ENCODE results near the gene CITED2. TPM values are rescaled to one million over a fixed set of nuclear protein-coding genes. Genes with fewer than 3 reads are reported as not detected.

Gene CITED2
- total RNA-seq, 1 experiment from 2014 or later, result 63.4 TPM

DNA sequence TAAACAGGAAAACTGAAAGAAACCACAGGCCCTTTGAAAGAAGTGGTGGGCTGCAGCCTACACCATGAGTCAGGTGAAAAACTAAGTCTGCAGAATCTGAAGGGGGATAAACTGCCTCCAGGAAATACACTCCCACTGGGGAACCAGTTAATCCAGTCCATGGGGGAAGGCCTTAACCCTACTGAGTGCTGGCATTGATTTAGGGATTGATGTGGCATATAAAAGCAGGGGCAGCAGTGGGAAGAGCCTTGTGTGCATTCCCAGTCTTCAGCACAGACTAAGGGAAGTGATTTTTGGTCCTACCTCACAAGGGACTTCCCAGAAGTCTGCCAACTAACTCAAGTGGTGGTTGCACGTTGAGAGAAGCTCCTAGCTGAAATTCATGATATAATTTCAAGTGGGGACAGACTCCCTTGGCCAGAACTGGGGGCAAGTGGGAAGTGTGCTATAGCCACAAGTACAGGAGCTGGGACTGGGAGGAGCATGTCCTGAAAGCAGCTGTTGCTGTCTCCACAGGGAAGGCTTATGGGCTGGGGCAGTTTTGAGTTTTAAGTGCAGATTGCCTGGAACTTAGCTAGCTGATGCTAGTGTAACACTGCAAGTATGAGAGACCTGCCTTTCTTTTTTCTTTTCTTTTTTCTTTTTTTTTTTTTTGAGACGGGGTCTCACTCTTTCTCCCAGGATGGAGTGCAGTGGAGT, 31.2 kb downstream of the CITED2 start (continued):
- no peak for TF ChIP-seq ELF4 (CRISPR knock-in tag; IDR thresholded peaks at IDR 0.05; ENCODE audit: low read depth)

DNA sequence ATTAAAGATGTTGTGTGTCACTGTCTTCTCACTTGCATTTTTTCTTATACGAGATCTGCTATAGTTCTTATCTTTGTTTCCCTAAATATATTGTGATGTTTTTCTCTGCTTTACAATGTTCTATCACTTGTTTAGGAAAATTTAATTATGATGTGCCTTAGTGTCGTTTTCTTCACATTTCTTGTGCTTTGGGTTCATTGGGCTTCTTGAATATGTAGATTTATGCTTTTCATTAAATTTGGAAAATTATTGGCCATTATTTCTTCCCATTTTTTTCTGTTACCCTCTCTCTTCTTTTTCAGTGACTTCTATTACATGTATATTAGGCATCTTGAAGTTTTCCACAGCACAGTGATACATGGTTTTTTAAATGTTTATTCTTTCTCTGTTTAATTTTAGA, 33.4 kb downstream of the CITED2 start:
- H3K36me3 Mint-ChIP-seq, result no peaks in the 10 kb centered on the region
- no peaks in the 10 kb centered on the region for H3K27me3 Mint-ChIP-seq (ENCODE audit: low read depth)
- DNase-seq (ENCODE audit: low spot score), result no peak
- H3K27ac Mint-ChIP-seq, result no peak overlapping the region
- no peak for ATAC-seq
- H3K9me3 Mint-ChIP-seq, result peaks cover 8% of the 10 kb centered on the region
- no peak overlapping the region for H3K4me3 Mint-ChIP-seq
- POLR2A ChIA-PET, result no interaction called here
- TF ChIP-seq NR1H2 (CRISPR knock-in tag; IDR thresholded peaks at IDR 0.05), result no peak
- TF ChIP-seq, protein P1, sequence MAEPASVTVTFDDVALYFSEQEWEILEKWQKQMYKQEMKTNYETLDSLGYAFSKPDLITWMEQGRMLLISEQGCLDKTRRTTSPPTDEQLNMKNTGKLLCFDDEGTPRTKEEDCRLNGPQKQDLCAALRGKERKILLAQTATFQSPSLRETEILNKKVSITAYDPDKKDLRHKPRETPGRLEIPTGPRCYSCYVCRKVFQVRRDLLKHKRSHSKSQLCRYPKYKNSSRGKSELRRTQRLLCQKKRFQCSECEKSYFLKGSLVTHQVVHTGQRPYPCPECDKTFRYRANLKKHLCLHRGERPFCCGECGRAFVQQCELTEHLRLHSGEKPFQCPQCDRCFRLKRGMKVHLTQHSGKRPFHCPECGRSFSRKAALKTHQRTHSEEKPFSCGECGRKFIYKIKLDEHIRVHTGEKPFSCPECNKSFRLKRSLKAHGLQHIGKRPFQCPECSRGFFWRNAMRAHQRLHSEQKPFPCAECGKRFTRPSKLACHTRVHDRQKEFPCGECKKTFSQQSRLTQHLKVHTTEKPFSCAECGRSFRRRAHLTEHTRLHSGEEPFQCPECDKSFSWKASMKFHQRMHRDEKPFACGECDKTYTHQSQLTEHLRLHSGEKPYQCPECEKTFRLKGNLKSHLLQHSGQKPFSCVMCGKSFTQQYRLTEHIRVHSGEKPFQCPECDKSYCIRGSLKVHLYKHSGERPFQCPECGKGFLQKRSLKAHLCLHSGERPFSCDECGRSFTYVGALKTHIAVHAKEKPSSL (CRISPR knock-in tag; conservative IDR thresholded peaks at IDR 0.05), result no peak
- no peak for TF ChIP-seq ZNF396 (CRISPR knock-in tag; IDR thresholded peaks at IDR 0.05; ENCODE audit: borderline replicate concordance)
- TF ChIP-seq, protein P2, sequence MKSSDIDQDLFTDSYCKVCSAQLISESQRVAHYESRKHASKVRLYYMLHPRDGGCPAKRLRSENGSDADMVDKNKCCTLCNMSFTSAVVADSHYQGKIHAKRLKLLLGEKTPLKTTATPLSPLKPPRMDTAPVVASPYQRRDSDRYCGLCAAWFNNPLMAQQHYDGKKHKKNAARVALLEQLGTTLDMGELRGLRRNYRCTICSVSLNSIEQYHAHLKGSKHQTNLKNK (CRISPR knock-in tag; IDR thresholded peaks at IDR 0.05), result no peak
- TF ChIP-seq, protein P3, sequence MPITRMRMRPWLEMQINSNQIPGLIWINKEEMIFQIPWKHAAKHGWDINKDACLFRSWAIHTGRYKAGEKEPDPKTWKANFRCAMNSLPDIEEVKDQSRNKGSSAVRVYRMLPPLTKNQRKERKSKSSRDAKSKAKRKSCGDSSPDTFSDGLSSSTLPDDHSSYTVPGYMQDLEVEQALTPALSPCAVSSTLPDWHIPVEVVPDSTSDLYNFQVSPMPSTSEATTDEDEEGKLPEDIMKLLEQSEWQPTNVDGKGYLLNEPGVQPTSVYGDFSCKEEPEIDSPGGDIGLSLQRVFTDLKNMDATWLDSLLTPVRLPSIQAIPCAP (CRISPR knock-in tag; IDR thresholded peaks at IDR 0.05), result no peak
- TF ChIP-seq, protein P4, sequence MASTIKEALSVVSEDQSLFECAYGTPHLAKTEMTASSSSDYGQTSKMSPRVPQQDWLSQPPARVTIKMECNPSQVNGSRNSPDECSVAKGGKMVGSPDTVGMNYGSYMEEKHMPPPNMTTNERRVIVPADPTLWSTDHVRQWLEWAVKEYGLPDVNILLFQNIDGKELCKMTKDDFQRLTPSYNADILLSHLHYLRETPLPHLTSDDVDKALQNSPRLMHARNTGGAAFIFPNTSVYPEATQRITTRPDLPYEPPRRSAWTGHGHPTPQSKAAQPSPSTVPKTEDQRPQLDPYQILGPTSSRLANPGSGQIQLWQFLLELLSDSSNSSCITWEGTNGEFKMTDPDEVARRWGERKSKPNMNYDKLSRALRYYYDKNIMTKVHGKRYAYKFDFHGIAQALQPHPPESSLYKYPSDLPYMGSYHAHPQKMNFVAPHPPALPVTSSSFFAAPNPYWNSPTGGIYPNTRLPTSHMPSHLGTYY (CRISPR knock-in tag; IDR thresholded peaks at IDR 0.05), result no peak
- TF ChIP-seq, protein P5, sequence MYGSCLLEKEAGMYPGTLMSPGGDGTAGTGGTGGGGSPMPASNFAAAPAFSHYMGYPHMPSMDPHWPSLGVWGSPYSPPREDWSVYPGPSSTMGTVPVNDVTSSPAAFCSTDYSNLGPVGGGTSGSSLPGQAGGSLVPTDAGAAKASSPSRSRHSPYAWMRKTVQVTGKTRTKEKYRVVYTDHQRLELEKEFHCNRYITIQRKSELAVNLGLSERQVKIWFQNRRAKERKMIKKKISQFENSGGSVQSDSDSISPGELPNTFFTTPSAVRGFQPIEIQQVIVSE (CRISPR knock-in tag; IDR thresholded peaks at IDR 0.05; ENCODE audit: borderline replicate concordance), result no peak
- no peak for TF ChIP-seq SOX15 (CRISPR knock-in tag; IDR thresholded peaks at IDR 0.05)
- no peak for TF ChIP-seq RORB (CRISPR knock-in tag; IDR thresholded peaks at IDR 0.05)
- TF ChIP-seq, protein P6, sequence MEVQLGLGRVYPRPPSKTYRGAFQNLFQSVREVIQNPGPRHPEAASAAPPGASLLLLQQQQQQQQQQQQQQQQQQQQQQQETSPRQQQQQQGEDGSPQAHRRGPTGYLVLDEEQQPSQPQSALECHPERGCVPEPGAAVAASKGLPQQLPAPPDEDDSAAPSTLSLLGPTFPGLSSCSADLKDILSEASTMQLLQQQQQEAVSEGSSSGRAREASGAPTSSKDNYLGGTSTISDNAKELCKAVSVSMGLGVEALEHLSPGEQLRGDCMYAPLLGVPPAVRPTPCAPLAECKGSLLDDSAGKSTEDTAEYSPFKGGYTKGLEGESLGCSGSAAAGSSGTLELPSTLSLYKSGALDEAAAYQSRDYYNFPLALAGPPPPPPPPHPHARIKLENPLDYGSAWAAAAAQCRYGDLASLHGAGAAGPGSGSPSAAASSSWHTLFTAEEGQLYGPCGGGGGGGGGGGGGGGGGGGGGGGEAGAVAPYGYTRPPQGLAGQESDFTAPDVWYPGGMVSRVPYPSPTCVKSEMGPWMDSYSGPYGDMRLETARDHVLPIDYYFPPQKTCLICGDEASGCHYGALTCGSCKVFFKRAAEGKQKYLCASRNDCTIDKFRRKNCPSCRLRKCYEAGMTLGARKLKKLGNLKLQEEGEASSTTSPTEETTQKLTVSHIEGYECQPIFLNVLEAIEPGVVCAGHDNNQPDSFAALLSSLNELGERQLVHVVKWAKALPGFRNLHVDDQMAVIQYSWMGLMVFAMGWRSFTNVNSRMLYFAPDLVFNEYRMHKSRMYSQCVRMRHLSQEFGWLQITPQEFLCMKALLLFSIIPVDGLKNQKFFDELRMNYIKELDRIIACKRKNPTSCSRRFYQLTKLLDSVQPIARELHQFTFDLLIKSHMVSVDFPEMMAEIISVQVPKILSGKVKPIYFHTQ (CRISPR knock-in tag; IDR thresholded peaks at IDR 0.05), result no peak
- TF ChIP-seq ELF4 (CRISPR knock-in tag; IDR thresholded peaks at IDR 0.05; ENCODE audit: low read depth), result no peak
- no peak for TF ChIP-seq IRF2 (CRISPR knock-in tag; IDR thresholded peaks at IDR 0.05; ENCODE audit: borderline replicate concordance, low read depth)
- TF ChIP-seq NFATC4 (CRISPR knock-in tag; IDR thresholded peaks at IDR 0.05), result no peak
- no peak for TF ChIP-seq ZNF138 (CRISPR knock-in tag; conservative IDR thresholded peaks at IDR 0.05)
- TF ChIP-seq, protein P7, sequence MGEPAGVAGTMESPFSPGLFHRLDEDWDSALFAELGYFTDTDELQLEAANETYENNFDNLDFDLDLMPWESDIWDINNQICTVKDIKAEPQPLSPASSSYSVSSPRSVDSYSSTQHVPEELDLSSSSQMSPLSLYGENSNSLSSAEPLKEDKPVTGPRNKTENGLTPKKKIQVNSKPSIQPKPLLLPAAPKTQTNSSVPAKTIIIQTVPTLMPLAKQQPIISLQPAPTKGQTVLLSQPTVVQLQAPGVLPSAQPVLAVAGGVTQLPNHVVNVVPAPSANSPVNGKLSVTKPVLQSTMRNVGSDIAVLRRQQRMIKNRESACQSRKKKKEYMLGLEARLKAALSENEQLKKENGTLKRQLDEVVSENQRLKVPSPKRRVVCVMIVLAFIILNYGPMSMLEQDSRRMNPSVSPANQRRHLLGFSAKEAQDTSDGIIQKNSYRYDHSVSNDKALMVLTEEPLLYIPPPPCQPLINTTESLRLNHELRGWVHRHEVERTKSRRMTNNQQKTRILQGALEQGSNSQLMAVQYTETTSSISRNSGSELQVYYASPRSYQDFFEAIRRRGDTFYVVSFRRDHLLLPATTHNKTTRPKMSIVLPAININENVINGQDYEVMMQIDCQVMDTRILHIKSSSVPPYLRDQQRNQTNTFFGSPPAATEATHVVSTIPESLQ (CRISPR knock-in tag; IDR thresholded peaks at IDR 0.05), result no peak
- TF ChIP-seq NFYB (CRISPR knock-in tag; conservative IDR thresholded peaks at IDR 0.05; ENCODE audit: low read depth), result no peak
- TF ChIP-seq TEAD4 (CRISPR knock-in tag; IDR thresholded peaks at IDR 0.05), result no peak
- no peak for TF ChIP-seq ETV6 (CRISPR knock-in tag; IDR thresholded peaks at IDR 0.05)
- TF ChIP-seq, protein P8, sequence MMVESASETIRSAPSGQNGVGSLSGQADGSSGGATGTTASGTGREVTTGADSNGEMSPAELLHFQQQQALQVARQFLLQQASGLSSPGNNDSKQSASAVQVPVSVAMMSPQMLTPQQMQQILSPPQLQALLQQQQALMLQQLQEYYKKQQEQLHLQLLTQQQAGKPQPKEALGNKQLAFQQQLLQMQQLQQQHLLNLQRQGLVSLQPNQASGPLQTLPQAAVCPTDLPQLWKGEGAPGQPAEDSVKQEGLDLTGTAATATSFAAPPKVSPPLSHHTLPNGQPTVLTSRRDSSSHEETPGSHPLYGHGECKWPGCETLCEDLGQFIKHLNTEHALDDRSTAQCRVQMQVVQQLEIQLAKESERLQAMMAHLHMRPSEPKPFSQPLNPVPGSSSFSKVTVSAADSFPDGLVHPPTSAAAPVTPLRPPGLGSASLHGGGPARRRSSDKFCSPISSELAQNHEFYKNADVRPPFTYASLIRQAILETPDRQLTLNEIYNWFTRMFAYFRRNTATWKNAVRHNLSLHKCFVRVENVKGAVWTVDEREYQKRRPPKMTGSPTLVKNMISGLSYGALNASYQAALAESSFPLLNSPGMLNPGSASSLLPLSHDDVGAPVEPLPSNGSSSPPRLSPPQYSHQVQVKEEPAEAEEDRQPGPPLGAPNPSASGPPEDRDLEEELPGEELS (CRISPR knock-in tag; IDR thresholded peaks at IDR 0.05), result no peak
- no peak for TF ChIP-seq EMX1 (CRISPR knock-in tag; IDR thresholded peaks at IDR 0.05)
- CTCF ChIA-PET, result no interaction called here
- H3K4me1 Mint-ChIP-seq, result peaks cover 22% of the 10 kb centered on the region

Data from WTC11 (cell line).